EH (cell line): Measurements from ENCODE around the gene SLC41A1.
A peak's percentile ranks its signal among the peaks of the same experiment; 100 is the strongest.

ENCODE experiments used
- DNase-seq: peaks from one replicate; pipeline ENCODE4 v3.0.0-alpha.2; 2015; ENCODE audit warnings: low read depth

Gene SLC41A1

DNA sequence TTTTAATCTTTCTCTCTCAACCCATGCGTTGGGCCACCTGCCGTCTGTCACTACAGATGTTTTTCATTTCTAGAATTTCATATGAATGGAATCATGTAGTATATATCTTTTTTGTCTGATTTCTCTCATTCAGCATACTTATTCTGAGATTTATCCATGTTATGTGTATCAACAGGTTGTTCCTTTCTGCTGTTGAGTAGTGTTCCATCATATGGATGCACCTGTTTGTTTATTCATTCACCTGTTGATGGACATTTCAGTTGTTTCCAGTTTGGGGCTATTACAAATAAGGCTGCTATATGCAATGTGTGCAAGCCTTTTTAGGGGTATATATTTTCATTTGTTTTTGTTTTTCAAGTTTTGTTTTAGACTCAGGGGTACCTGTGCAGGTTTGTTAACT, 9.4 kb upstream of the SLC41A1 start:
- DNase-seq: no peak

DNA sequence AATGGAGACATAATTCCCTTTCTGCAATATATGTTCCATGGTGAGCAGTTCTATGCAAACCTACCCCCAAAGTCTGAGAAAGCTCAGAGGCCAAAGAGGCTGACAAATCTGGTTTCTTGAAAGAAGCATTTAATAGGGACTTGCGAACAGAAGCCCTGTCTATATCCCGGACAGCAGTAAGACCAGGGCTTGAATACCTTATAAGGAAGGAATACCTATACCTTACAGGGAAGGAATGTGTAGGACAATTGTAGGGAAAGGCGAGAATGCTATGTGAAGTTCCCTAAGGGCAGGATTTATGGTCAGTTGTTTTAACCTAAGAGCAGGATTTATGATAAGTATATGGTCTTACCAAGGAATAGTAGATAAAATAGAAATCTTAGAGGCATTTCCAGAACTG, 5.0 kb upstream of the SLC41A1 start:
- DNase-seq: no peak

DNA sequence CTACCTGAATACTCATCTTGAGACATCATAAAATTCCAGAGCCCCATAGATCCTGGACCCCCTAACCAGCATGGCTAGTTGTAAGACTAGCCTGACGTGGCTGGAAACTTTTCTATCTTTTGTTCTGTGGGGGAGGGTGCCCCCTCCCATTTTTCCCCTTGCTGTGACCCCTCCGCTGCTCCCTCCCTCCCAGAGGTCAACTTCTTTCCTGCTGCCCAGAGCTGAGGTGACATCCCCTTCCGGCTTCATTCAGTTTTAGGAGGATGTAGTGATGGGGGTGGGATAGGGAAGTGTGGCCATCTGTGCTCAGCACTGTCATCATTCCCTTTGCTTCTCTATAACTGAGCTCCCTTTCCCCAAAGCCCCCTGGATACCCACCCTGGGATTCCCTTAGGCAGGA, 4.4 kb upstream of the SLC41A1 start:
- DNase-seq: no peak

DNA sequence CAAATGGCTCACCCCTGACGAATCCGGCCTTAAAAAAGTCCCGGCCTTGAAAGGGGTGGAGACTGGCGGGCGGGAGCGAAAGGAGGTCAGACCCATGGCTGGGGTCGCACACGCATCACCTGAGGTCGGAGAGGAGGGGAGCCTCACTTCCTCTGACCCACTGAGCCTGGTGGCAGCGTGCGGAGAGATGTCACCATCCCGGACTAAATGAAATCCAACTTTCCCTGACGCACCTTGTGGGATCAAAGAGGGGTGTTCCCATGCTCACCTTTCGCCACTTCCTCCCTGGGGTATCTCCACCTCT, 709 bp upstream of the SLC41A1 start:
- DNase-seq: no peak

DNA sequence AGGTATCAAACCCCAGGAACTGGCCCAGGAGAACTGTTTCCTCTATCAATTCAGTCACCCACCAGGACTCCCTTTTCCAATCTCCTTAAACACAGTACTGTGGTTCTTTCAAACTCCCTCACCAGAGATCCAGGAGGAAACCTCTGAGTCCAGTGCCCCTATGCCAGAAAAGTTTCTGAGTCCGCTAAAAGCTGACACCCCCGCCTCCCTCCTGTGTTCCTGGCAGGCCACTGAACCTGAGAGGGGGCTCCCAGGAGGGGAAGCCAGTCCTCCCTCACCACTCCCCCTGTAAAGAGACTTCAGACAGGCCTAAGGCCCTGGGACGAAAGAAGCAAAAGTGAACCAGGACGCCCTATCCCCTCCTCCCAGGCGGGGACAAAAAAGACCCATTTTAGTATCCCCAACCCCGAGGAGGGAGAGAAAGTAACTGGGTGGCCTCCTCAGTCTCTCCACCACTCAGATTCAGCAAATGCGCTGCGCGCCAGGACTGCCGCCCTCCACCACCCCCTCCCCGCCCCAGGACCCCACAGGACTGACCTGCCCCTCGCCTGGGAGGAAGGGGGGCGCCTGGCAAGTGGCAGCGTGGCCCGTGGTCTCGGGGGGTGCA, 624 bp downstream of the SLC41A1 start:
- DNase-seq: peak; percentile 29

DNA sequence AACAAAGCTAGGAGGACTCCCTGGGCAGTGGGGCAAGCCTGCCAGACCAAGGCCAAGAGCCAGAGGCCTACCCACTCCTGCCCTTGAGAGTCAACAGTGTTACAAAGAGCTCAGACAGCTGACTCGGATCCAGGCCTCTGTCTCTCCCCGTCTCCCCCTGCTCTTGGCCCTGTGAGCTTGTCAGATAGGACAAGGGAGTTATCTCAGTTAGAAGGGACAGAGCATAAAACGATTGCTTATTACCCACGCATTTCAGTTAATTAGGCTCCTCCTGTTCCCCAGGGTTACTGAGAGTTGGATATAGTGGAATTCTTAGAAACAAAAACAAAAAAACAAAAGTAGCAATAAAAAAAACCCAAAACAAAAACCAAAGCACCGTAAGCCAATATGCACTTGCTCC, 1.3 kb downstream of the SLC41A1 start:
- no peak for DNase-seq

DNA sequence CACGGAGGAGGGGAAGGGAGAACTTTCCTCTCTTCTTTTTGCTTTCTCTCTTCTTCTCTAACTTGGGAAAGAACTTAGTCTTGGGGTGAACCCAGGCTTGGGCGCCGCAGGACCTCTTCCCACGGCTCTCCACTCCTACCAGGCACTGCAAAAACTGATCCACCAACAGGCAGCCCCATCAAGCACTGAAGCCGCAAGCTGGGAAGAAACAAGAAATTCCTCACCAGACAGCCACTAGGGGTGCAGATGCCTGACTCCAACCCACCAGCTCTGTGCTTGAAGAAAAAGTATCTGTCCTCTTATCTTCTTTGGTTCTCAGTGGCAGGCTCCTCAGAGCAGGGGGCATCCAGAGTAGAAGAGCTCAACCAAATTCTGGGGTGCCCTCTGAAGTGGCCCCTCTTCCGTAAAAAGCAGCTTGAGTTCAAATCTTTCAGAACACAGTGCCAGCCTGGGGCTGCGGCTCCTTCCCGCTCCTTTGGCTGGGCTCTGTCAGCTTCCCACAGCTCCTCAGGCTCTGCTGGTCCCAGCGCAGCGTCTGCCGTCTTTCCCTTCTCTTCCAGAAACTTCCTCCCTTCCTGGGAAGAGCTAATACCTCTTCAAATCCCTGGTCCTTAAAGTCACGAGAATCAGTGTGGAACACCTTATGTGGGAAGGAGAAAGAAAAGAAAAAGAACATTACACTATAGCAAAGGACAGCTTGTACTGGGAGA, 2.4 kb downstream of the SLC41A1 start:
- DNase-seq: no peak

DNA sequence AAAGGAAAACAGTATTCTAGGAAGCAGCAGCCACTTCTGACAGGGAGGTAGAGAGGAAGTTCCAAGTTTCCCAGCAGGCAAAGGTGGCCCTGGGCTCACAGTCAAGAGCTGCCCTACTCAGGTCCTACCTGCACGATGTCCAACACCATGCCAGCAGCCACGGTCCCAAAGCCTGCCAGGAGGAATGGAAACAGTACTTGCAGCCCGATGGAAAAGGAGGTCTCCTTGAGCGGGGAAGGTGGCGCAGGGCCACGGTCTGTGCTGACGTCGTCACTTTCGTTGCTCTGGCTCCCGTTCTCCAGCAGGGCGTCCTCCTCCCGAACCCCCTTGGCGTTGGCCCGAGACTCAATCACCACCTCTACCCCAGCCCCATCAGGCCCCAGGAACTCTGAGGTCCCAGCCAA, 3.1 kb downstream of the SLC41A1 start:
- DNase-seq: no peak

DNA sequence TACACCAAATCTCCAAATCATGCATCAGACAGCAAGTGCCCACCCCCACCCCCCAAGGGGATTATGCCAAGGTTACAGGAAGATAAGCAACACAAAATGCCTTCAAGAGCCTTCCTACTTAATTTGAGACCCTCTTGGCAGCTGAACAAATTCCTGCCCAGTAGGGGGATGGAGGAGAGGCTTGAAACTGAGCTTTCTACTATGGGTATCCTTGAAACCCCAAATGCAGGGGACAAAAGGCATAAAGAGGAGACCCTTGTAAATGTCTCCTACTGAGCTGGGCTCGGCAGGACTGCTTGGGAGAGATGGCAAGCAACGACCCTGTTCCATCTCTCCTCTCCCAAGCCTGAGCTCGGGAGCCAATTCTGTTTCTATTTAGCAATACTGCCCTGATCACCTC, 3.5 kb downstream of the SLC41A1 start:
- DNase-seq: no peak

DNA sequence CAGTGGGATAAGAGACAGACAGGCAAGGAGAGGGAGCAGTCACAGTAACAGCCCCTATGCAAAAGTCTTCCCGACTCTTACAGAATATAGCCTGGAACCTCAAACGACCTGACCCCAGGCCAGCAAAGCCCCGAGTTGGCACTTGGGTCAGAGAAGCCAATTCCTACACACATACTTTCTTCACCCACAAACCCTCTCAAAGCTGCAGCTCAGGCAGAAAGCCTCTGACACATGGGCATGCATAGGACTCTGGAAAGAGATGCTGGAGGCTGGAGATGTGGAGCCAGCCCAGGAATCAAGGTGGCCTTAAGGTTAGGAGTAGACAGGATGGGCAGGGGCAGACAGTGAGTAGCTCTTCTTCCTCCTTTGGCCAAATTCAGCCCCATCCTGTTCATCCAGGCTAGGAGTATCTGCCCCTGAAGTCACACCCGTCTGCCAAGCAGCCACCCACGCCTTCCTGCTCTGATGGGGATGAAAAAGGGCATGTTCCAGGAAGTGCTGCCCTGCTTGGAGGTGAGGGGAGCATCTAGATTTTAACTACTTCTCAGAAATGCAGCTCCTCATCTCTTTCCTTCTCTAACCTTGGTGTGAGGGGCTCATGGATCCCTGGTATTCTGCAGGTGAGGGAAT, 7.8 kb downstream of the SLC41A1 start:
- peak; percentile 13 for DNase-seq

DNA sequence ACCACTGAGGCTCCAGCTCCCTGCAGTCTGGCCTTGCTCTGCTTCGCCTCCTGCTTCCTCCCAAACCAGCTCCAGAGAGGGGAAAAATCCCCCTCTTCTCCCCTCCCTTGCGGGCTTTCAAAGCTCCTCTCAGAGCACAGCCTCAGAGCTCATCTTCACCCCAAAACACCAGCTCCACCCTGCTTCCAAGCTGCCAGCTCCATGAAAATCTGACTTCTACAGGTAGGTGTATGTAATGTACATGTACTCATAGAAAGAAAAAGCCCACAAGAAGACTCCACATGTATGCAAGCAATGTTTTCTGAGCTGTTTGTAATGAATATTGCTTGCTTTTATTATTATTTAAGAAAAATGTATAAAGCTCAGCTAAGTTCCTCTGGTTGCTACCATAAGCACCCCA, 8.4 kb downstream of the SLC41A1 start:
- no peak for DNase-seq

DNA sequence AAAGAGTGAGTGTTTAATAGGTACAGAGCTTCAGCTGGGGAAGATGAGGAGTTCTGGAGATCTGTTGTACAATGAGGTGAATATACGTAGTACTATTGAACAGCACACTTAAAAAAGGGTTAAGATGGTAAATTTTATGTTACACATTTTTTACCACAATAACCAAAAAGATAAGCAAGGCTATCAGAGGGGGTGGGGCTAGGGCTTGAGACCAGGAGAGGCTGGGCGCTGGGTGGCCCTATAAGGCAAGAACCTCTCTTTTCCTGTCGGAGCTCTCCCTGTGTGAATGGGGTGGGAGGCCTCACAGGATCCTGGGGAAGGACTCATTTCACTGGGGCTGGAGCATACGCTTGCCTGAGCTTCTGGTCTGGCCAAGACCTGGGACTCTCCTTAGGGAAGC, 9.0 kb downstream of the SLC41A1 start:
- DNase-seq: no peak

DNA sequence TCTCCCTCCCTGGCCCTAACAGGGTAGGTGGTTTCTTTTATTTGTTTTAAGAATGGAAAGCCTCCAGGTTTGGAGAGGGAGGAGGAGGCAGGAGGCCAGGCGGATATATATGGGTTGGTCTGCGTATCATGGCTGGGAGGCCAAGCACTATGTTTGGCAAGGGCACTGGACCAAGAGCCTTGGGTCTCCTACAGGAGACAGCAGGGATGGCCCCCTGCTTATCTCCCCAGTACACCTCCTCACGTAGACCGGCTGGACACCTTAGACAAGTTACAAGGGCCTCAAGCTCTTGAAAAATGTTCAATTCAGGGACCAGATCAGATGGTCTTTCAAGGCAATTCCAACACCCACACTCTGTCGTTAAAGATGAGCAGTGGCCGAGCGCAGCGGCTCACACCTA, 10.9 kb downstream of the SLC41A1 start:
- DNase-seq: no peak

DNA sequence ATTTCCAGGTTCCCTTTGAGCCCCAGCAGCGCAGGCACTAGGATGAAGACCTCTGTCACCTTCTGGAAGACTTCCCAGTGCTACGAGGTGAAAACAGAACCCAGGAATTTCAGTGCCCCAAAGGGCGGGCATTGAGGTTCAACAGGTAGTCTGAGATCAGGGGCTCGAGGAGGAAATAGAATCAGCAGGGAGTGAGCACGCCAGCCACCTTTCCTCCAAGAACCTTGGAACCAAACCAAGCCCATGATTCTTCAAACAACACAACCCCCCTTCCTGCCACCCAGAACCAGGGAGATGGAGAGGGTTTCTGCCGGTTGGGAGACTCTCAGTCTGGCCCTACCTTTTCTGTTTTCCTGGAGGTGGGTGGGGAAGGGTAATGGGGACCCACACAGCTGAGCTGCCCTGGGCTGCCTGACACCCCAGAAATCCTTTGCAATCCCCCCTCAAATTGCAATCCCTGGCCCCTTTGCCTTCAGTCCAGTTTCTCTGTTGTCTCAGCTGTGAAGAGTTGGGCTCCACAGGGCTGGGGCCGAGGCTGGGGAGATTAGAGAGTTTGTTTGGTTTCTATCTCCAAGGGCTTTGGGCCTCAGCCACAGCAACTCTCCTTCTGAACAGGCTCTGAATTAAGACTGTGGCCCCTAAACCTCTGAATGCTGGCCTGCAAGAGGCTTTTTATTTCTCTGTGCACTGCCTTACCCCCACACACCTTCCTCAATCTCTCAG, 11.9 kb downstream of the SLC41A1 start:
- DNase-seq: no peak

DNA sequence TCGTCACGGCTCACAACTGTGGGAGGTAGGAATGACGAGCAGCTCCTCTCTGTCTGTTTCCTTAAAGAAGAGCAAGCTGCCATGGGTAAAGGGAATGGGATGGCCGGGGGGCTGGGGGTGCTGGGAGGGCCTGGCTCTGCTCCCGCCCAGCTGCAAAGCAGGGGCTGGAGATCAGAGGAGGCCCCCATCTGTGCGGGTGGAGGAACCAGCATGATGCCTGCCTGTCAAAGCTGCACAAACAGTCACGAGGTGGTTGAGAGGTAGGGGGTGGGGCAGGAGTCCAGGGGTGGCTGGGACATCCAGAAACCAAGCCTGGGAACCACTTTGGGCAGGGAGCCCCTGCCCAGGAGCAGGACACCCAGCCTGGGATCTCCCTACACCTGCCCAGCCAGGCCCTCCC, 12.6 kb downstream of the SLC41A1 start:
- no peak for DNase-seq

DNA sequence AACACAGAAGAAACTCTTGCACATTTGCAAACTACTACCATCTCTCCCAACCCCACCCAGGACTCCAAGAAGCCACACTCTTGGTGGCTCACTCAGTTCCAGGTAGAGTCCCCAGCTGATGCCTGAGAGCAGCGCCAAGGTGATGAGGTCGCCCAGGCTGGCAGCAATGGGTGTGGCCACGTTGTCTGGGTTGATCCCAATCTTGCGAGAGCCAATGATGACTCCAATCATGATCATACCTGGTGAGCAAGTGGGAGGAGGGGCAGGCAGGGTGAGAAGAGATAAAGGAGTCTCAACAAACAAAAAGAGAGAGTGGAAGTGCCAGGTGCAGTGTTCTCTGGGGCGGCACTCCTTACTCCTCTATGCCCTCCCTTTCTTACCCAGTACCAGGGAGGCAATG, 14.4 kb downstream of the SLC41A1 start:
- no peak for DNase-seq

DNA sequence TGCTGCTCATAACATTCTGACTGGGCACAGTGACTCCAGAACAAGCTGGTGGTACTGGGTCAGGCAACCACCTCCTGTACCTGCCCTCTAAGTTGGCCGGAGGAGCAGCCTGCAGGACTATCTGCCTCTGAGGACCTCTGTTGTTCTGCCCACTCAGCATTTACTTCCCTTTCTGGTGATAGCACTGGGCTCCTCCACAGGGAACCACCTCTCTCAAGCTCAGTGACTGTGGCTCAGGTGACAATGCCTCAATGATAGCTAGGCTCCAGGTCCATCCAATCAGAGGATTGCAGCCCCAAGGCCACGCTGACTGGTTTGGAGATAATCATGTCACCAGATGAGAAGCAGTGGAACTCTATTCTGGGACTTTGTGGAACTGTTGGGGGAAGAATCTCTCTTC, 15.8 kb downstream of the SLC41A1 start:
- no peak for DNase-seq

DNA sequence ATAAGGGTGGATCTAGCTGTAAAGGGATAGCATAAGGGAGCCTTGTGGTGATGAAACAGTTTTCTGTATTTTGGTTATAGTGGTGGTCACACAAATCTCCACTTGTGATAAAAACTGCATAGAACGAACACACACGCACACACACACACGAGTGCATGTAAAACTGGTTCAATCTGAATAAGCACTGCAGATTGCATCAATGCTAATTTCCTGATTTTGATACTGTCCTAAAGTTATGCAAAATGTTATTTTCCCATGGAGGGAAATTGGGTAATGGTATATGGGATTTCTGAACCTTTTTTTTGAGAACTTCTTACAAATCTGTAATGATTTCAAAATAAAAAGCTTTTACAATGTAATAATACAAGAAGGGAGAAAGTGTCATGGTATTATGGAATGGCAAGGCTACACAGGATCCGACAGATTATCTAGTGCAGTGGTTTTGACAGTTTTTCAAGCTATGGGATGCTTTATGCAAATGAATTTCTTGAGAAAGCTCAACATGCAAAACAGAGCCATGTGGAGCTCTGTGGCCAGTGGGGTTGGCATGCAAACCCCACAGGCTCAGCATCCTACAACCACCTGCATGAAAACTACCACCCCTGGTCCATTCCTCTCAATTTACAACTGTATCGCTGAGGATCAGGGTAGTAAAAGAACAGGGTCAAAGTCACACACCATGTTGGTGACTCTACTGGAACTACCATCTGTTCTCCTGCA, 18.8 kb downstream of the SLC41A1 start:
- no peak for DNase-seq

DNA sequence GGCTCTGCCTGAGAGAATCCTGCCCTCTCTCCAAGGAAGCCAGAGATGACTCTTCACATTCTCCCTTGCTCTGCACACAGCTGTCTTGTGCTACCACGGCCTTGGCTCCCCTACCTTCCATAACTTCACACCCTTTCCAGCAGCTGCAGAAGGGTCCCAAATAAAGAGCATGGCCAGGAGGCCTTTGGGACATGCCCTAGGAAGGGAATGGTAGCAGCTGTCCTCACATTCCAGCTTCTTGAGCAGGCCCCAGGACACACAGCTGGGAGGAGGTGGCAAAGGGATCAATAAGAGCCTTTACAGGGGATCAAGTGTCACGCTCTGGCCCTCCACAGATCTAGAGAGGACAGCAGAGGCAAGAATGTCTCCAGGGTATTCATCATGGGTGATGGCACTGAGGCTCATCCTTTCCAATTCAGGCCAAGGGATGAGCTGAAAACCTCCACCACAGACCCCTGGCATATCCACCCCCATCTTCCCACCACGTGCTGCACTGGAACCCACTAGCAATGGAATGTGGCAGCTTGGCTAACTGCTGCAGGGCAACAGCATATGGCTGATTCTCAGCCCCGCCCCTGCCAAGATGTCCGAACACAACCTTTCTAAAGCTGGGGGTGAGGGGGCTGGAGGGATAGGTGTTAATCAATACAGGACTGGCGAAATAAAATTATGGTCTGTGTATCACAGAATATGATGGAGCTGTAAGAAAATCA, 19.9 kb downstream of the SLC41A1 start:
- no peak for DNase-seq

DNA sequence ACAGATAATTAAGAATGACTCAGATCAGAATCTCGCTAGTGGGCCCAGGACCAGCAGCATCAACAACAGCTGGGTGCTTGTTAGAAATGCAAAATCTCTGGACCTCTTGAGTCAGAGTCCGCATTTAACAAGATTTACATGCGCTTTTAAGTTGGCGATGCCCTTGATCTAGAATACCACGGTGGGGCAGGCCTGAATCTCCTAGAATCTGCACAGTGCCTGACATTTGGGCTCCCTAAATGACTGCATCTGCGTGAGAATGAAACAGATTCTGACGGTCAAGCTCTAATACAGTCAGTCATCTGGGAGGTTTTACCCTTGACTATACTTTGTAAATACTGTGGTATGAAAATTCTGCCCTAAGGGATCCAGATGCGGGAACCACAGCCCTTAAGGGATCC, 20.5 kb downstream of the SLC41A1 start:
- DNase-seq: peak; percentile 61

DNA sequence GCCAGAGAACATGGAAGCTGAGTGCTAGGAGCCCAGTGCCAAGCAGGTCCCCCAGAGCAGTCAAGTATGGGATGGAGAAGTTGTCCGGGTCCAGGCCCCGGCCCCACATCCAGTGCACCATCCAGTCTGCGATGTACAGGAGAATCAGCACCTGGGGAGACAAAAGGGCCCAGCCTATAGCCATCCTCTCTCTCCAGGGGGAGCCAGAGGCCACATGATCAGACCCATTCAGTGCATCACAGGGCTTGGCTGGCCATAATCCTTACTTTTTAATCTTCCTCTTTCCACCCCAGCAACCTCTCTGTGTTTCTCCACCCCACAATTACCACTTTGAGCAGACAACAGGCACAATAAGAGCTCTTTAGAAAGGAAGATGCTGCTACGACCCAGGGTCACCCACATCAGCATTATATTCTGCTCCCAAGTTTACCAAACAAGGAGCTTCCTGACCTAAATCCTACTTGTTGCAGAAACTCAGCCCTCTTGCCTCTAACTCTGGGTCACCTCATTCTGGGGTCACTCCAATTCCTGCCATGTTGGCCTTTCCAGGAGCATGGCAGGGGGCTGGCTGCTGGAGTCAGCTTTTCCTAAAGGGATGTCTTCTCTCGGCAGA, 21.3 kb downstream of the SLC41A1 start:
- DNase-seq: peak; percentile 70
